Measurements from ENCODE around the gene NCBP2. TPM values are rescaled to one million over a fixed set of nuclear protein-coding genes. Genes with fewer than 3 reads are reported as not detected.

NCBP2 gene
- total RNA-seq, 1 experiment from 2014 or later = 67.8 TPM

DNA sequence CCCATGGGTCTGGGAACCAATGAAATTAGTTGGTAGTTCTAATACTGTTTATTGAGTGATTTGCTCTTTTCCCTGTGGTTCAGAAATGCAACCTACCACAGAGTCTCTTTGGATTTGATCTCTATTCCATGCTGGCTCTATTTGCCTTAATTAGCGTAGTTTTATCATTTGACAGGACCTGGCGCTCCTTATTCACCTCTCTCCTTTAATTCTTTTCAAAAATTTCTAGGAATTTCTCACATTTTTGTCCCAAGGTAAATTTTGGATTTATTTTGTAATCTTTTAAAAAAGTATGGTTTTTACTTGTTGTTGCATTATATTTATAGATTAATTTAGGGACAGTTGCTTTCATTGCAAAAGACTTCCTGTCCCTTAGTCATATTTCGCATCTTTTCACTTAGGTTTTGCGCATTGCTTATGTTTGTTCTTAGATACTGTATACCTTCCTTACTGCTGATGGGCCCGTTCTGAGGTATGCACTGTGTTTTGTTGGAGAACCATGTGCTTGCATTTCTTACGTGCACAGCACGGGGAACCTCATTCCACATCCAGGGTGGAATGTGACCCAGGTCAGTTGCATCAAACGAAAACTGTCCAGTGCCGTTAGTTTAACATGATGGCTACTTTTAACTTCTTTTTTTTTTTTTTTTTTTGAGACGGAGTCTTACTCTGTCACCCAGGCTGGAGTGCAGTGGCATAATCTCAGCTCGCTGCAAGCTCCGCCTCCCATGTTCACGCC is 47.6 kb downstream of the NCBP2 start:
- Histone ChIP-seq H3K4me3 (ENCODE audit: insufficient read depth, low read depth, low read length) (no peak overlapping the region), H3K27me3 (ENCODE audit: control insufficient read depth, insufficient read depth, low read length) (no peaks in the 10 kb centered on the region), H3K36me3 (replicated peaks; ENCODE audit: control insufficient read depth, insufficient read depth, low read length) (no peaks in the 10 kb centered on the region)
- DNase-seq = no peak

- H3K4me3 ChIP-seq (ENCODE audit: insufficient read depth, low read depth, low read length) = no peak overlapping the region
- DNase-seq = no peak
- H3K36me3 ChIP-seq (replicated peaks; ENCODE audit: control insufficient read depth, insufficient read depth, low read length) = peaks cover 3% of the 10 kb centered on the region
- no peaks in the 10 kb centered on the region for H3K27me3 ChIP-seq (ENCODE audit: control insufficient read depth, insufficient read depth, low read length)
Observed at GRCh38 chr3:196889844-196890708, 52.3 kb downstream of the NCBP2 start.

DNA sequence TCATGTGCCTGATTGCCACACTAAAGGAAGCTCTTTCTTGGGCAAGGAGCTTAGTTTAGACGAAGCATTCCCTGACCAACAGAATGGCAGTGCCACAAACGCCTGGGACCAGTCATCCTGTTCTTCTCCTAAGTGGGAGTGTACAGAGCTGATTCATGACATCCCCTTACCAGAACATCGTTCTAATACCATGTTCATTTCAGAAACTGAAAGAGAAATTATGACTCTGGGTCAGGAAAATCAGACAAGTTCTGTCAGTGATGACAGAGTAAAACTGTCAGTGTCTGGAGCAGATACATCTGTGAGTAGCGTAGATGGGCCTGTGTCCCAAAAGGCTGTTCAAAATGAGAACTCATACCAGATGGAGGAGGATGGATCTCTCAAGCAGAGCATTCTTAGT is 56.2 kb downstream of the NCBP2 start:
- no peak overlapping the region for H3K4me3 ChIP-seq (ENCODE audit: insufficient read depth, low read depth, low read length)

More for the DNA sequence above, 56.2 kb downstream of the NCBP2 start:
- Histone ChIP-seq H3K27me3 (ENCODE audit: control insufficient read depth, insufficient read depth, low read length) (no peaks in the 10 kb centered on the region), H3K36me3 (replicated peaks; ENCODE audit: control insufficient read depth, insufficient read depth, low read length) (peaks cover 3% of the 10 kb centered on the region)
- no peak for DNase-seq

Other genes with a start within 250 kb of the NCBP2 start
- 1.8 and 3.7 TPM in 2 replicates for gene CEP19, start 230.3 kb downstream of the NCBP2 start, total RNA-seq (2014; rRNA removed; shearing (Covaris generic))
- gene PIGX, start 230.2 kb downstream of the NCBP2 start, total RNA-seq (2014; rRNA removed; shearing (Covaris generic)) = 18.0 and 25.9 TPM in 2 replicates
- 20.0 and 32.0 TPM in 2 replicates for gene PAK2, start 202.7 kb downstream of the NCBP2 start, total RNA-seq (2014; rRNA removed; shearing (Covaris generic))
- gene SENP5, start 74.6 kb downstream of the NCBP2 start, total RNA-seq (2014; rRNA removed; shearing (Covaris generic)) = 25.3 and 30.2 TPM in 2 replicates
- gene PIGZ, start 26.3 kb upstream of the NCBP2 start, total RNA-seq (2014; rRNA removed; shearing (Covaris generic)) = 0.55 and 1.2 TPM in 2 replicates
- gene MELTF, start 87.3 kb upstream of the NCBP2 start, total RNA-seq (2014; rRNA removed; shearing (Covaris generic)) = 3.5 and 4.8 TPM in 2 replicates